Sigmoid colon (tissue), 7 donors: ENCODE results near the gene GFY. TPM values are rescaled to one million over a fixed set of nuclear protein-coding genes. Genes with fewer than 3 reads are reported as not detected.

Source experiments
- DNase-seq: peaks from one replicate; pipeline ENCODE4 v3.0.0-alpha.2; 2019
- H3K27ac ChIP-seq, 4 donors: fragments of 200-600 bp; sonication (generic); one replicate each; pipeline ENCODE4 v1.5.1; 2016 to 2019; ENCODE audit warnings: mild to moderate bottlenecking in 1 of 4
- H3K27me3 ChIP-seq, 3 donors: fragments of 200-600 bp; sonication (generic); one replicate each; pipeline ENCODE4 v1.5.1; 2019; ENCODE audit warnings: mild to moderate bottlenecking in 1 of 3
- H3K36me3 ChIP-seq, 4 donors: fragments of 200-600 bp; sonication (generic); one replicate each; pipeline ENCODE4 v1.5.1; 2016 to 2019
- H3K4me1 ChIP-seq, 4 donors: fragments of 200-600 bp; sonication (generic); one replicate each; pipeline ENCODE4 v1.5.1; 2017 to 2019
- H3K4me3 ChIP-seq, 4 donors: fragments of 200-600 bp; sonication (generic); one replicate each; pipeline ENCODE4 v1.5.1; 2017 to 2019; ENCODE audit warnings: mild to moderate bottlenecking in 2 of 4, moderate library complexity in 1 of 4
- H3K9me3 ChIP-seq, 4 donors: fragments of 200-600 bp in 3 of 4; sonication (generic) in 3 of 4; one replicate each; pipeline versions ENCODE4 v1.5.1 to v1.6.1; 2013 to 2019
- EP300 ChIP-seq, 4 donors: sonication (generic); formaldehyde crosslinking; IDR thresholded peaks; one replicate each; pipeline ENCODE4 v1.6.1; 2017; ENCODE audit warnings: antibody characterized with exemption in 4 of 4
- POLR2A ChIP-seq, 2 donors: fragments of 450-650 bp; IDR thresholded peaks; one replicate each; pipeline ENCODE4 v1.6.1; 2016; ENCODE audit warnings: antibody characterized with exemption in 2 of 2, mild to moderate bottlenecking in 2 of 2, moderate library complexity in 2 of 2
- POLR2AphosphoS5 ChIP-seq, 4 donors: sonication (generic); formaldehyde crosslinking; IDR thresholded peaks; one replicate each; pipeline ENCODE4 v1.6.1; 2017; ENCODE audit warnings: antibody characterized with exemption in 4 of 4
- WGBS, 2 donors: extraction: QIAGEN DNeasy Blood & Tissue Kit; methylation state at CpG; one replicate each; pipeline ENCODE4 v1.1.7; 2013; 5-methylcytosine and 5-hydroxymethylcytosine counted together
- intact Hi-C: fragments of 100-400 bp; cut with DNase I; formaldehyde crosslinking; loops from one replicate; pipeline ENCODE4 v1.15.1; 2023
- polyA plus RNA-seq, 3 donors: library from polyadenylated mRNA; stranded (reverse); fragments of 200-250 nt; gene quantifications; one replicate each; pipeline ENCODE4 v1.2.3, GENCODE V29; 2013
- total RNA-seq, 4 donors: library from RNA; depleted of rRNA; stranded (reverse); fragments of >200 nt; gene quantifications; one replicate each; pipeline ENCODE4 v1.1.0, GENCODE V29; 2016
- TF ChIP-seq, protein P1 (sequence below), 4 experiments: fragments of 450-650 bp in 3 of 4; fragments of 200-600 bp in 1 of 4; IDR thresholded peaks; one replicate each; pipeline ENCODE4 v1.5.1; 2016 to 2019; ENCODE audit warnings: antibody characterized with exemption in 4 of 4, mild to moderate bottlenecking in 3 of 4, moderate library complexity in 2 of 4
- donor health status: healthy with polysubstance abuse.
- donor health status: Bipolar disorder and iron deficiency.
- donor health status: healthy.

The GFY gene
- total and polyA plus RNA-seq, 7 donors = not detected

DNA sequence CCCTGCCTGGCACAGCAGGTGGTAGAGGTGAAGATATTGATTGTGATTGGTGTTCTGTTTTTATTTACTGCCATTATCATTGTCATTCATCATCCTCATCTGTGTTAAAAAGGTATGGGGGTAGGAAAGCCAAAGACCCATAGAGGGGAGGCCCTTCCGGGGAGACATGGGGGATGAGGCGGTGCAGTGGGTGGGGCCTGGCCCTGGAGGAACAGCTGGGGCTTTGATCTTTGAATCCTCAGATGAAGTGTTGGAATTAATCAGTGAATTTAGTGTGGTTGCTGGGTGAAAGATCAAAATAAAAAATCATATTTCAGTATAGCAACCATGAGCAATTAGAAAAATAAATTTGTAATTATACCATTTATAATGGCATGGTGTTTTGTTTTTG, 9.4 kb upstream of the GFY start:
- Histone ChIP-seq H3K4me3 (no peak overlapping the region), H3K27ac (no peak overlapping the region), H3K4me1 (peaks cover 0 to 3% (median 3%) of the 10 kb centered on the region in 4 donors), H3K9me3 (no peaks in the 10 kb centered on the region), H3K36me3 (no peaks in the 10 kb centered on the region), H3K27me3 (peaks cover 8 to 64% (median 51%) of the 10 kb centered on the region in 3 donors)
- intact Hi-C loops = no loop called here
- TF ChIP-seq EP300 (IDR thresholded peaks at IDR 0.05) = no peak
- TF ChIP-seq POLR2A (IDR thresholded peaks at IDR 0.05) = no peak
- TF ChIP-seq, protein P1, sequence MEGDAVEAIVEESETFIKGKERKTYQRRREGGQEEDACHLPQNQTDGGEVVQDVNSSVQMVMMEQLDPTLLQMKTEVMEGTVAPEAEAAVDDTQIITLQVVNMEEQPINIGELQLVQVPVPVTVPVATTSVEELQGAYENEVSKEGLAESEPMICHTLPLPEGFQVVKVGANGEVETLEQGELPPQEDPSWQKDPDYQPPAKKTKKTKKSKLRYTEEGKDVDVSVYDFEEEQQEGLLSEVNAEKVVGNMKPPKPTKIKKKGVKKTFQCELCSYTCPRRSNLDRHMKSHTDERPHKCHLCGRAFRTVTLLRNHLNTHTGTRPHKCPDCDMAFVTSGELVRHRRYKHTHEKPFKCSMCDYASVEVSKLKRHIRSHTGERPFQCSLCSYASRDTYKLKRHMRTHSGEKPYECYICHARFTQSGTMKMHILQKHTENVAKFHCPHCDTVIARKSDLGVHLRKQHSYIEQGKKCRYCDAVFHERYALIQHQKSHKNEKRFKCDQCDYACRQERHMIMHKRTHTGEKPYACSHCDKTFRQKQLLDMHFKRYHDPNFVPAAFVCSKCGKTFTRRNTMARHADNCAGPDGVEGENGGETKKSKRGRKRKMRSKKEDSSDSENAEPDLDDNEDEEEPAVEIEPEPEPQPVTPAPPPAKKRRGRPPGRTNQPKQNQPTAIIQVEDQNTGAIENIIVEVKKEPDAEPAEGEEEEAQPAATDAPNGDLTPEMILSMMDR (IDR thresholded peaks at IDR 0.05) = no peak
- no peak for TF ChIP-seq POLR2AphosphoS5 (IDR thresholded peaks at IDR 0.05)
- DNase-seq = no peak
- WGBS, 2 donors = 70 to 76% methylated on average over 2 of the region's 2 CpGs

DNA sequence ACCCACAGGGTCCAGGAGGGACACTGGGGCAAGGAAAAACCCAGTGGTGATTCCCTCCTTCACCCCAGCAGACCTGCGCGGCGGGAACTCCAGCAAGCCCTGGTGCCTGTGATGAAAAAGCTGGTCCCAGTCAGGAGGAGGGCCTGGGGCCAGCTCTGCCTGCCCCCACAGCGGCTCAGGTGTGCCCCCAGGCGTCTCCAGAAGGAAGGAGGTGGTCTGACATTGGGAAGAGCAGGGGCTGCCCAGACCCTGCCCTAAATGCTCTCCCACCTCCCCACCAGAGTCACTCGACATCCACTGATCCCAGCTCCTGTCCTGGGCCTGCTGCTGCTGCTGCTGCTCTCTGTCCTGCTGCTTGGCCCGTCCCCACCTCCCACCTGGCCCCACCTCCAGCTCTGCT, 8.1 kb upstream of the GFY start:
- H3K27me3 ChIP-seq = peaks cover 20 to 77% (median 64%) of the 10 kb centered on the region in 3 donors
- whole genome bisulfite sequencing, 2 donors = 45 to 65% methylated on average over 7 of the region's 7 CpGs
- peaks cover 0 to 13% (median 11%) of the 10 kb centered on the region in 4 donors for H3K4me1 ChIP-seq
- no peak for DNase-seq
- no peaks in the 10 kb centered on the region for H3K9me3 ChIP-seq
- no peak overlapping the region for H3K4me3 ChIP-seq
- no peaks in the 10 kb centered on the region for H3K36me3 ChIP-seq
- TF ChIP-seq POLR2AphosphoS5 (IDR thresholded peaks at IDR 0.05) = no peak
- TF ChIP-seq, protein P1 (IDR thresholded peaks at IDR 0.05) = no peak
- TF ChIP-seq EP300 (IDR thresholded peaks at IDR 0.05) = no peak
- no peak for TF ChIP-seq POLR2A (IDR thresholded peaks at IDR 0.05)
- intact Hi-C loops = no loop called here
- H3K27ac ChIP-seq = no peak overlapping the region

DNA sequence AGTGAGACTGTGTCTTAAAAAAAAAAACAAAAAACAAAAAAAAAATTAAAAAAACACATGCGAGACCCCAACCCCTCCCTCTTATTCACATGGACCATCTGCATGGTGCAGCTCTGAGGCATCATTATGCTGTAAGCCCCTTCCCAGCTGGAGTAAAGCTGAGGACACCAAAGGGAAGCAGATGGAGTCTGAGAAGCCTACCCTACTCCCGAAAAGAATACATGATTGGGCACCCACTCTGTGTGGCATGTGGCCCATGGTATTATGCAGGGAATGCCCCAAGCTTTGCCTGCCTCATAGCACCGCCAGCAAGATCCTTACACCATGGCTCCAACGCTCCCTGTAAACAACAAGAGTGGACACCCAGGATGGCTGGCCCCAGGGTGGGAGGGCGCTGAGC, 6.7 kb upstream of the GFY start:
- Histone ChIP-seq H3K4me3 (no peak overlapping the region), H3K9me3 (no peaks in the 10 kb centered on the region), H3K4me1 (peaks cover 0 to 27% (median 25%) of the 10 kb centered on the region in 4 donors), H3K27ac (no peak overlapping the region), H3K27me3 (peaks cover 35 to 91% (median 78%) of the 10 kb centered on the region in 3 donors), H3K36me3 (no peaks in the 10 kb centered on the region)
- DNase-seq = no peak
- 71 to 88% methylated on average over 5 of the region's 5 CpGs for WGBS, 2 donors
- intact Hi-C loops = no loop called here
- TF ChIP-seq POLR2AphosphoS5 (IDR thresholded peaks at IDR 0.05) (no peak), POLR2A (IDR thresholded peaks at IDR 0.05) (no peak), EP300 (IDR thresholded peaks at IDR 0.05) (no peak)
- TF ChIP-seq, protein P1 (IDR thresholded peaks at IDR 0.05) = no peak

DNA sequence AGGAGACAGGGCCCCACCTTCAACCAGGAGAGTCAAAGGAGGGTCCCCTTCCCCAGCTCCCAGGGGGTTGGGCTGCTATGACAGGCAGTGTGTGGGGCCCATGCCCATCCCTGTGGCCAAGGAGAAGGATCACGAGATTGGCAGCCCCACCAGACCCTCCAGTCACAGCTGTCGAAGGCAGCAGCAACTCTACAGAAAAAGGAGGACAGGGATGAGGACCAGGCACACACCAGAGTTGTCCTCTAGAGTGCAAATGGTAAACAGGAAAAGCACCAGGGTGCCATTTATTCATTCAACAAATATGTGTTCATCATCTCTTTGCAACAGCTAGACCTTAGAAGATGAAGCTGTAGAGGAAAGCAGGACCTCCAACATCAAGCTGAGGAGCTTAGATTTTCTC, 6.0 kb upstream of the GFY start:
- H3K27ac ChIP-seq = no peak overlapping the region
- intact Hi-C loops = no loop called here
- 62 to 86% methylated on average over 2 of the region's 2 CpGs for WGBS, 2 donors
- H3K4me1 ChIP-seq = peaks cover 0 to 29% (median 27%) of the 10 kb centered on the region in 4 donors
- H3K9me3 ChIP-seq = no peaks in the 10 kb centered on the region
- no peak overlapping the region for H3K4me3 ChIP-seq
- H3K27me3 ChIP-seq = peaks cover 39 to 92% (median 85%) of the 10 kb centered on the region in 3 donors
- H3K36me3 ChIP-seq = no peaks in the 10 kb centered on the region
- no peak for DNase-seq
- TF ChIP-seq, protein P1 (IDR thresholded peaks at IDR 0.05) = no peak
- TF ChIP-seq POLR2AphosphoS5 (IDR thresholded peaks at IDR 0.05) = no peak
- TF ChIP-seq EP300 (IDR thresholded peaks at IDR 0.05) = no peak
- no peak for TF ChIP-seq POLR2A (IDR thresholded peaks at IDR 0.05)

DNA sequence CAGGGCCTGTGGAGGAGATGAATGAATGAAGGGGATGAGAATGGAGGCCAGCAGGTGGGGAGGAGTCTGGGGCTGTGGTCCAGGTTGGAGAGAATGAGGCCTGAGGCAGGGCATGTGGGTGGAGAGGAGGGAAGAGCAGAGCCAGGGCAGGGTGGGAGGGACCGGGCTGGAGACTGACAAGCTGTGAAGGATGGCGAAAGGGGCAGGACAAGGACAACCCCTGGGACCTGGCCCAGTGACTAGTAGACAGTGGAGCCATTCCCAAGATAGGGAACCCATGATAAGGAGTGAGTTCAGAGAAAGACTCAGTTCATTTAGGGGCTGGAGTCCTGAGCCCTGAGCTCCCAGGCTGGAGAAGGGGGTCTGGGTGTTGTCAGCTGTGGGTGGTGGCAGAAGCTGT, 5.0 kb upstream of the GFY start:
- Histone ChIP-seq H3K36me3 (no peaks in the 10 kb centered on the region), H3K27ac (no peak overlapping the region), H3K9me3 (no peaks in the 10 kb centered on the region), H3K27me3 (peaks cover 44 to 99% (median 90%) of the 10 kb centered on the region in 3 donors), H3K4me1 (peaks cover 0 to 29% (median 27%) of the 10 kb centered on the region in 4 donors), H3K4me3 (no peak overlapping the region)
- intact Hi-C loops = no loop called here
- TF ChIP-seq, protein P1 (IDR thresholded peaks at IDR 0.05) = no peak
- DNase-seq = no peak
- WGBS, 2 donors = 63 to 82% methylated on average over 2 of the region's 2 CpGs
